ENCODE results near the gene TUBA3D.
"Not testable (repeated sequence)": the region's sequence is repeated elsewhere in the genome, so short reads cannot be mapped to it uniquely, and the experiment has no call there.

The TUBA3D gene

DNA sequence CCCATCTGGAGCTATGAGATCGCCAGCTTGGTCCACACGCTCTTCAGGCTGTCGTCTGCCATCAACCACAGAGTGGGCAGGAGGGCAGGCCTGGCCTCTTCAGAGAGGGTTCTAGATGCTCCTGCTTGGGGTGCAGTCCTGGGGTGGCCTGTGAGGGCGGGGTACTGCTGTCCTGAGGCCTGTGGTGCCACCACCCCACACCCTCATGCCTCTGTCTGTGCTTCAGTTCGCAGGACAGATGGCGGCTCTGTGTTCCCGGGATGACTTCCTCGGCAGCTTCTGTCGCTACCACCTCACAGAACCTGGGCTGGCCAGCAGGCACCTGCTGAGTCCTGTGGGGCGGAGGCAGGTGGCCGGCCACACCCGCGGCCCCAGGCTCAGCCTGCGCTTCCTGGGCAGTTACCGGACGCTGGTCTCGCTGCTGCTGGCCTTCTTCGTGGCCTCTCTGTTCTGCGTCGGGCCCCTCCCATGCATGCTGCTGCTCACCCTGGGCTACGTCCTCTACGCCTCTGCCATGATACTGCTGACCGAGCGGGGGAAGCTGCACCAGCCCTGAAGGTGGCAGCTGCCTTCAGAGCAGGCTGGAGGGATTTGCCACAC is 44.1 kb downstream of the TUBA3D start:
- no CpG with 5 or more reads among the region's 24 CpGs for WGBS (ENCODE audit: extremely low coverage, insufficient coverage, insufficient read length)
- H3K4me3 ChIP-seq (ENCODE audit: low read depth, low read length); H3K4ac ChIP-seq (ENCODE audit: low read depth, low read length); H2AFZ ChIP-seq (ENCODE audit: insufficient read depth, low read length, poor library complexity); H3K79me1 ChIP-seq (ENCODE audit: low read length); H3K79me2 ChIP-seq (ENCODE audit: control insufficient read depth, insufficient read depth, low read length, poor library complexity); H3K14ac ChIP-seq (ENCODE audit: low read length); DNase-seq; H3K27ac ChIP-seq (ENCODE audit: low read depth, low read length); H4K12ac ChIP-seq (ENCODE audit: low read depth, low read length); H3K9ac ChIP-seq (ENCODE audit: low read length); H3K4me1 ChIP-seq (ENCODE audit: control insufficient read depth in 1 of 2, insufficient read depth in 2 of 2, low read length in 2 of 2); H4K8ac ChIP-seq (ENCODE audit: low read depth, low read length); H3K4me2 ChIP-seq (ENCODE audit: low read length); H2BK120ac ChIP-seq (ENCODE audit: insufficient read depth, low read length, poor library complexity); H2BK5ac ChIP-seq (ENCODE audit: low read depth, low read length, poor library complexity); H3K23ac ChIP-seq (ENCODE audit: low read length); H3K18ac ChIP-seq (ENCODE audit: low read length); H2AK5ac ChIP-seq (ENCODE audit: low read length); H2BK12ac ChIP-seq (ENCODE audit: low read length); H4K91ac ChIP-seq (ENCODE audit: low read depth, low read length); H3K27me3 ChIP-seq (ENCODE audit: insufficient read depth, low read length); H3K9me3 ChIP-seq (ENCODE audit: insufficient read depth, low read depth, low read length): not testable (repeated sequence)
- H3K36me3 ChIP-seq (ENCODE audit: control insufficient read depth in 1 of 2, insufficient read depth in 2 of 2, low read length in 2 of 2), result peaks cover 33 to 36% of the 10 kb centered on the region in 2 experiments

DNA sequence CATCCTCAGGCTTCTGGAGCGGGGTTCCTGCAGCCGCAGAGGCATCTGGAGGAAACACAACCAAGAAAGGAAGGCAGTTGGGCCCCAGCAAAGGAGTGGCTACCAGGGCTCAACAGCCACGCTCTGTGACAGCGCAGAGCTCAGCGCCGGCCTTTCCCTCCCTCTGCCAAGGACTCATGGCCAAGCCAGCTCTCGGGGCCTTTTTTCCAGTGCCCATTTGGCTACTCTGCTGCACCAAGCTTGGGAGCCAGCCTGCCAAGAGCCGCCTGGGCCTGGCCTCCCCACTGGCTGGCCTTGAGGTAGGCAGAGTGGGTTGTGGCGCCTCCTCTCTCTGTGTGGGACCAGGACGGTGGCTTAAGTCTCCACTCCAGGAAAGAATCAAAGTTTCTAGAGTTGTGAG is 44.6 kb downstream of the TUBA3D start:
- Histone ChIP-seq H3K18ac (ENCODE audit: low read length) (no peak overlapping the region), H3K9ac (ENCODE audit: low read length) (no peak overlapping the region), H2BK12ac (ENCODE audit: low read length) (no peak overlapping the region), H3K79me1 (ENCODE audit: low read length) (no peaks in the 10 kb centered on the region), H2BK120ac (ENCODE audit: insufficient read depth, low read length, poor library complexity) (no peak overlapping the region), H4K91ac (ENCODE audit: low read depth, low read length) (no peak overlapping the region), H3K27me3 (ENCODE audit: insufficient read depth, low read length) (no peaks in the 10 kb centered on the region), H3K4ac (ENCODE audit: low read depth, low read length) (no peak overlapping the region), H3K4me2 (ENCODE audit: low read length) (no peak overlapping the region), H2AFZ (ENCODE audit: insufficient read depth, low read length, poor library complexity) (no peak overlapping the region), H2AK5ac (ENCODE audit: low read length) (no peak overlapping the region), H3K14ac (ENCODE audit: low read length) (no peak overlapping the region), H3K4me3 (ENCODE audit: low read depth, low read length) (peak overlapping the region; percentile 48), H3K79me2 (ENCODE audit: control insufficient read depth, insufficient read depth, low read length, poor library complexity) (no peaks in the 10 kb centered on the region), H2BK5ac (ENCODE audit: low read depth, low read length, poor library complexity) (no peak overlapping the region), H3K23ac (ENCODE audit: low read length) (no peak overlapping the region), H3K9me3 (ENCODE audit: insufficient read depth, low read depth, low read length) (no peaks in the 10 kb centered on the region), H3K27ac (ENCODE audit: low read depth, low read length) (no peak overlapping the region), H4K12ac (ENCODE audit: low read depth, low read length) (no peak overlapping the region), H4K8ac (ENCODE audit: low read depth, low read length) (no peak overlapping the region), H3K36me3 (ENCODE audit: control insufficient read depth in 1 of 2, insufficient read depth in 2 of 2, low read length in 2 of 2) (peaks cover 30 to 36% of the 10 kb centered on the region in 2 experiments), H3K4me1 (ENCODE audit: control insufficient read depth in 1 of 2, insufficient read depth in 2 of 2, low read length in 2 of 2) (no peaks in the 10 kb centered on the region)
- WGBS (ENCODE audit: extremely low coverage, insufficient coverage, insufficient read length), result no CpG with 5 or more reads among the region's 10 CpGs
- DNase-seq, result no peak

DNA sequence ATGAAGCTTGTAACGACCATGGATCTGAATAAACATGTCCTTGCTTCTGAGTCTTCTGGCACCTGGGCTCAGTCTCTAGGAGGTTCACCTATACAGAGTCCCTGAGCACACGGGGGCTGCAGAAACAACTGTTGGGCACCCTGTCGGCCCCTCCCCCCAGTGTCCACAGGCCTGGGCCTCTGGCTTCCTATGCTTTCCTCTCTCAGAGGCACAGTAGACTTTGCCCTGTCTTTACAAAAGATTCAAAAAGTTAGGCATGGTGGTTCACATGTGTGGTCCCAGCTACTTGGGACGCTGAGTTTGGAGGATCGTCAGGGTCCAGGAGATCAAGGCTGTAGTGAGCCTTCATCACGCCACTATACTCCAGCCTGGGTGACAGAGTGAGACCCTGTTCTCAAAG is 45.6 kb downstream of the TUBA3D start:
- H3K23ac ChIP-seq (ENCODE audit: low read length); H3K4me1 ChIP-seq (ENCODE audit: control insufficient read depth in 1 of 2, insufficient read depth in 2 of 2, low read length in 2 of 2); H2BK5ac ChIP-seq (ENCODE audit: low read depth, low read length, poor library complexity); H3K14ac ChIP-seq (ENCODE audit: low read length); H3K27ac ChIP-seq (ENCODE audit: low read depth, low read length); DNase-seq; H2BK120ac ChIP-seq (ENCODE audit: insufficient read depth, low read length, poor library complexity); H4K12ac ChIP-seq (ENCODE audit: low read depth, low read length); H3K79me2 ChIP-seq (ENCODE audit: control insufficient read depth, insufficient read depth, low read length, poor library complexity); H3K4ac ChIP-seq (ENCODE audit: low read depth, low read length); H3K9me3 ChIP-seq (ENCODE audit: insufficient read depth, low read depth, low read length); H3K27me3 ChIP-seq (ENCODE audit: insufficient read depth, low read length); H2AK5ac ChIP-seq (ENCODE audit: low read length); H3K4me2 ChIP-seq (ENCODE audit: low read length); H3K18ac ChIP-seq (ENCODE audit: low read length); H3K79me1 ChIP-seq (ENCODE audit: low read length); H3K4me3 ChIP-seq (ENCODE audit: low read depth, low read length); H4K91ac ChIP-seq (ENCODE audit: low read depth, low read length); H2AFZ ChIP-seq (ENCODE audit: insufficient read depth, low read length, poor library complexity); H4K8ac ChIP-seq (ENCODE audit: low read depth, low read length); H3K9ac ChIP-seq (ENCODE audit: low read length); H2BK12ac ChIP-seq (ENCODE audit: low read length): not testable (repeated sequence)
- no CpG with 5 or more reads among the region's 6 CpGs for WGBS (ENCODE audit: extremely low coverage, insufficient coverage, insufficient read length)
- H3K36me3 ChIP-seq (ENCODE audit: control insufficient read depth in 1 of 2, insufficient read depth in 2 of 2, low read length in 2 of 2), result peaks cover 30 to 36% of the 10 kb centered on the region in 2 experiments

DNA sequence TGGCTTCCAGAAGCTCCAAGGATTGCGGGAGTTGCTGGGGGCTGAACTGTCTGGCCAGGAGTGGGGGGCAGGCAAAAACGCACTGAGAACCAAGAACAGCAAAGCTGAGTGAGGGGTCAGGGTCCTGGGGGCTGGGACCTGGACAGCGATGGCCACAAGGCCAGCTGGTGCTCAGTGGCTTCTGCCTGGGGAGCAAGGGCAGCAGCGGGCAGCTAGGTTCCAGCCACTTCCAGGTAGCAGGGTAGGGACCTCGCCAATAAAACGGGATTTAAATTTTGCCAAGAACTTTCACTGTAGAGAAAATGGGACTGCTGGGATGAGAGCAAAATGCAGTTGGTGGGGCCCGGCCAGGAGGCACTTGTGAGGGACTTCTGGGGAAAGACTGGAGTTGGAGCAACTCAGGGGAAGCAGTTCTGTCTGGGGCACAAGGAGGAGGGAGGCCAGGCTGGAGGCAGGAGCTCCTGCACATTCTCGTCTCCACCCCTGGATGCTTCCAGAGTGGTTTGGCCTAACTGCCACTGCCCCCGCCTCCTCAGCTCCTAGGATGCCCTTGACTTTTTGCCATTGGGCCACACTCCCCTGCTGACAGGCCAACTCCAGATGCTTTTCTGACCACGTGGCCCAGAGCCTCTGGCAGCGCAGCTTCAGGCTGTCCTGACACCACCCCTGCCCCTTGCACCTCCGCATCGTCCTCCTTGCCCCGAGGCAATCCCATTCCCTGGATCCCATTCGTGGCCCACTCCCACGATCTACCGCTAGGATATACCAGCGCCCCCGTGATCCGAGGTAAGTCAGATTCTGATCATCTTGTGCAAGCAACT is 46.3 kb downstream of the TUBA3D start:
- H3K9ac ChIP-seq (ENCODE audit: low read length), result no peak overlapping the region
- peaks cover 30 to 33% of the 10 kb centered on the region in 2 experiments for H3K36me3 ChIP-seq (ENCODE audit: control insufficient read depth in 1 of 2, insufficient read depth in 2 of 2, low read length in 2 of 2)
- no peak overlapping the region for H3K14ac ChIP-seq (ENCODE audit: low read length)
- no peak overlapping the region for H3K4me3 ChIP-seq (ENCODE audit: low read depth, low read length)
- no peak overlapping the region for H3K4me2 ChIP-seq (ENCODE audit: low read length)
- H4K8ac ChIP-seq (ENCODE audit: low read depth, low read length), result no peak overlapping the region
- H3K23ac ChIP-seq (ENCODE audit: low read length), result no peak overlapping the region
- no peak overlapping the region for H3K27ac ChIP-seq (ENCODE audit: low read depth, low read length)
- no peak overlapping the region for H2BK120ac ChIP-seq (ENCODE audit: insufficient read depth, low read length, poor library complexity)
- WGBS (ENCODE audit: extremely low coverage, insufficient coverage, insufficient read length), result no CpG with 5 or more reads among the region's 20 CpGs
- no peak overlapping the region for H4K91ac ChIP-seq (ENCODE audit: low read depth, low read length)
- H2BK12ac ChIP-seq (ENCODE audit: low read length), result no peak overlapping the region
- no peaks in the 10 kb centered on the region for H3K9me3 ChIP-seq (ENCODE audit: insufficient read depth, low read depth, low read length)
- H3K27me3 ChIP-seq (ENCODE audit: insufficient read depth, low read length), result no peaks in the 10 kb centered on the region
- no peak overlapping the region for H4K12ac ChIP-seq (ENCODE audit: low read depth, low read length)
- no peak overlapping the region for H2AFZ ChIP-seq (ENCODE audit: insufficient read depth, low read length, poor library complexity)
- no peak overlapping the region for H3K18ac ChIP-seq (ENCODE audit: low read length)
- H3K79me1 ChIP-seq (ENCODE audit: low read length), result no peaks in the 10 kb centered on the region
- no peak for DNase-seq
- no peak overlapping the region for H2BK5ac ChIP-seq (ENCODE audit: low read depth, low read length, poor library complexity)
- H2AK5ac ChIP-seq (ENCODE audit: low read length), result no peak overlapping the region
- no peaks in the 10 kb centered on the region for H3K4me1 ChIP-seq (ENCODE audit: control insufficient read depth in 1 of 2, insufficient read depth in 2 of 2, low read length in 2 of 2)
- H3K79me2 ChIP-seq (ENCODE audit: control insufficient read depth, insufficient read depth, low read length, poor library complexity), result no peaks in the 10 kb centered on the region
- H3K4ac ChIP-seq (ENCODE audit: low read depth, low read length), result no peak overlapping the region
